Frontal cortex (tissue), 4 donors: ENCODE results near the gene RBM19. TPM values are rescaled to one million over a fixed set of nuclear protein-coding genes. Genes with fewer than 3 reads are reported as not detected.

Experiments
- DNase-seq, 2 donors: peaks; one replicate each; pipeline ENCODE4 v3.0.0; 2012; ENCODE audit warnings: low spot score in 2 of 2
- FAIRE-seq: peaks from 2 replicates; lab custom pipeline; 2012; peaks lifted over from hg19 to GRCh38; lab: Jason Lieb, UNC
- total RNA-seq: library from RNA; depleted of rRNA; stranded (reverse); fragments of >200 nt; gene quantifications from one replicate; pipeline ENCODE4 v1.2.3, GENCODE V29; 2014
- donor health status: control.
- donor health status: control.
- donor health status: control.

RBM19 gene
- total RNA-seq, 1 donor from 2014 or later = 14.7 TPM

GRCh38 chr12:113934946-113935345 lies 31.2 kb downstream of the RBM19 start:
- DNase-seq (no peak), FAIRE-seq (no peak)

DNA sequence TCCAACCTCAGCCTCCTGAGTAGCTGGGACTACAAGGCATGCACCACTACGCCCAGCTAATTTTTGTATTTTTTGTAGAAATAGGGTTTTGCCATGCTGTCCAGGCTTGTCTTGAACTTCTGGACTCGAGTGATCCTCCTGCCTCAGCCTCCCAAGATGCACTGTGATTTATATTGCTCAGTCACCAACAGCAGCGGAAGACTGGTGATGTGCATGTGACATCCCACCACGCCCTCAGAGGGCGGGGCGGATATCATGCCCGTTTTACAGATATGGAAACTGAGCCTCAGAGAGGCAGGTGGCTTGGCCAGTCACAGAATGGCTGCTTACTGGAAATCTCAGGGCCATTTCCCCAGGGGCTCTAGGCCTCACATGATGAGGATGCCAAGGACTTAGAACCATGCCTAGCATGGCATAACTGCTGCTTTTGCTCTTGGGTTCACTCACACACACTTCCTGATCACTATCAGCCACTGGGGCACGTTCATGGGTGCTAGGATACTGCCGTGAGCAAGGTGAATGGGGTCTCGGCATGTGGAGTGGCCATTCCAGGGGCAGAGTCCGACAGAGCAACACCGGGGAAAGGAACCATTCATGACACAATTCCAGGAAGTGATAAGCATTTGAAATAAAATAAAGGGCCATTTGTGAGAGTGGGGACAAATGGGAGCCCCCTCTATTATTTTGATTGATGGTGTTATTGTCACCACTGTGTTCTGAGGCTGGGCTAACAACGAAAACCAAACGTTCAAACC lies 31.9 kb downstream of the RBM19 start:
- FAIRE-seq = no peak
- DNase-seq = no peak

- FAIRE-seq = no peak
- DNase-seq = peak; percentile 20 to 59
These were observed 32.8 kb downstream of the RBM19 start for GRCh38 chr12:113933201-113933786.

GRCh38 chr12:113932381-113933196 lies 33.5 kb downstream of the RBM19 start:
- FAIRE-seq = no peak

DNA sequence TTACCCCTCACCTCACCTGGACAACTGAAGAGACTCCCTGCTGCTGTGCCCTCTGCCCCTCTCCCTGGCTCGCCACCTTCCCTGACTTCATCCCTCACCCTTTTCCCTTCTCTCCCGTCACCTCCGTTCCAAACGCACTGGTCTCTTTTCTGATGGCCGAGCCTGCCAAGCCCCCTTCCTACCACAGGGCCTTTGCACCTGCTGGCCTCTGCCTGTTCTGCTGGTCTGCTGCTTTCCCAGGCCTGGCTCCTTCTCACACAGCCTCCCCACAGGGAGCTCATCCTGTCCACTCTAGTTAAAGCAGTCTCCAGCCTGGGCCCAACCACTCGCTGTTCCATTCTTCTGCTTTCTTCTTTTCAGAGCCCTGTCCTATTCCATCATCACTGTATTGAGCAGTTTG lies 34.6 kb downstream of the RBM19 start:
- FAIRE-seq (no peak), DNase-seq (no peak)

More at GRCh38 chr12:113932381-113933196, 33.5 kb downstream of the RBM19 start:
- peak; percentile 40 to 49 for DNase-seq

- no peak for FAIRE-seq
- DNase-seq = no peak
These were observed 35.9 kb downstream of the RBM19 start for GRCh38 chr12:113930249-113930648.

DNA sequence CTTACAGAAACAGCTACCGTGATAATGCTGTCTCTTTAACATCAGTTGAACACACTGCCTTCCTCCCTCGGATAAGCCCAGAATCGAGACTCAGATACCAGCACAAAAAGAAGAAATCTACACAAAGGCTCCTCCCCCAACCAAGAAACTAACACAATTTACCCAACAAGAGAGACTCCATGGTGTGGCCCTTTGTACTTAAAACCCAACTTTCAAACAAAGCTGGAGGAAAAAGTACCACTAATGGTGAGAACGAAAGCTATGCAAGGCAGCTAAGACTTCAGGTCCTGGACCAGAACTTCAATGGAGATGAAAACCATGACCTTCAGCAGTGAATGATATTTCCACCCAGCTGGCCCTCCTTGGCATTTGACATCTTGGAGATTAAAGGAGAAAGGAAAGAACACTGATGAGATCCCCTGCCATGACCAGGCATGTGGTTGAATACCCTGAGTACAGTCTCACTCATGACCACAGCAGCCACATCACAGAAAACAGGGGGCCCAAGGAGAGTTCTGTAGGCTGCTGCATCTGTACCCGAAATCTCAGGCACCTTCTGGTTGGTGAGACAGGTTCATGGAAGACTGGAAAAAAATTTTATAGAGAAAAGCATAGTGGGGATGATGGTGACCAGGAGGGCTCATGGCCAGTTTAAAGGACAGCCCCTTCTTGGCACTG lies 36.7 kb downstream of the RBM19 start:
- FAIRE-seq (no peak), DNase-seq (no peak)

GRCh38 chr12:113926788-113927187 lies 39.3 kb downstream of the RBM19 start:
- FAIRE-seq (no peak), DNase-seq (no peak)

DNA sequence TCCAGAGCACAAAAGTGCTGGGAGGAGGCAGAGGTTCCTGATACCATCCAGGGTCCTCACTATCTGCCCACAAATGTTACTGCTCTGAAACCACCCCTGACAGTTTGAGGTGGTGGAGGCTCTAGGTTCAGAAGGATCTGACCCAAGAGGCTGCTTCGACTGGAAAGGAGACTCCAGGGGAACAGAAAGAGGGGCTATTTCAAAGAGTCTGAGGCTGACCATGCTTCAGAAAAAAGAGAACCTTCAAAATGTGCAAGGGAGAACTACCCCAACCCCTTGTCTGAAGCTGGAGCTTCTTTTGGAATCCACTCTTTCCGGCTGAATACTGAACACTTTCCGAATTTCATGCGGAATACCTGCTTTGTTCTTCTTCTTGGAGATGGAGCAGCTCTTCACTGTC lies 41.8 kb downstream of the RBM19 start:
- DNase-seq (no peak), FAIRE-seq (no peak)

GRCh38 chr12:113923251-113923650 lies 42.9 kb downstream of the RBM19 start:
- FAIRE-seq (no peak), DNase-seq (no peak)

- no peak for DNase-seq
These were observed 44.7 kb downstream of the RBM19 start for GRCh38 chr12:113921430-113921829.

GRCh38 chr12:113919791-113920190 lies 46.3 kb downstream of the RBM19 start:
- DNase-seq = no peak
- FAIRE-seq = no peak

More at GRCh38 chr12:113921430-113921829, 44.7 kb downstream of the RBM19 start:
- FAIRE-seq = no peak

DNA sequence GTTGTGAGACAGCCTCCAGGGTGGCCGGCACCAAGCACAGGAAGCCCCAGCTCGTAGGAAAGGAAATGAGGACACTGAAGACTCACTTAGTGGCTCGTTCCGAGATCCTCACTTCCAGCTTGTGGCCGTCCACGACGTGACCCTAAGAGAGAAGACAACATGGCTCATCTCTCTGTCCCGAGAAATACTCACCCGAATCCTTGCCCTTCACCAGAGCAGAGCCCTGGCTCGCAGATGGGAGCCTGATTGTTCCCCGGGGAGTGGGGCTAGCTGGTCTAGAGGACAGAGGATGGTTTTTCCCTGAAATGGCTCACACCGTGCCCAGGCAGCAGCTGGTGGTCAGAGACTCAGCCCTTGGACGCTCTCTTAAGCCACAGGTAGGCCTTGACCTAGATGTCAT lies 47.8 kb downstream of the RBM19 start:
- FAIRE-seq = no peak

GRCh38 chr12:113917393-113917792 lies 48.7 kb downstream of the RBM19 start:
- FAIRE-seq = no peak
- DNase-seq = no peak

More for the DNA sequence above, 47.8 kb downstream of the RBM19 start:
- DNase-seq = no peak

GRCh38 chr12:113914806-113915205 lies 51.3 kb downstream of the RBM19 start:
- DNase-seq (no peak), FAIRE-seq (no peak)

- DNase-seq (no peak), FAIRE-seq (no peak)
These were observed 51.9 kb downstream of the RBM19 start for GRCh38 chr12:113914176-113914575.

DNA sequence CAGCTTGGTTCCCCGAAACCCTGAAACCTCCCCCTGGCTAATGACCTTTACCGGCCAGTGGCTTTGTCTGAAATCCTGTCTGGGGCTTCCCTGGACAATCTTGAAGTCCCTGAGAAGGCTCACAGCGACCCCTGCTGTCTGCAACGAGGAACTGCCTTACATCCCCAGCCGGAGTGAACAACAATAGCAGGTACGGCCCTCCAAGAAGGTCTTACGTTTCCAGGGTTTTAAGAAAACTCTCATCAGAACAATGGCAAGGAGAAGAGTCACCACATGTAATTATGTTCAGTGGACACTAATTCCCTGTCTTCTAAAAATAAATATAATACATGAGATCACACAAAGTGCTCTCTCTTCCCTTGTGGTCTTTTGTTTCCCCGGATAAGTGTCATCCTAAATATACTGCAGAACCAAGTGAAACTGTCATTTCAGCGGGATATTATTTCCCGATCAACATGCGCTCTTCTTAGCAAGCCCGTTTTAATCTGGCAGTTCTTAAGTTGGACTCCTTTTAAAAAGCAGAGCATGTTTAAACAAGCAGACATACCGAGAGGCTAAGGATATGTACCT lies 53.3 kb downstream of the RBM19 start:
- peak; percentile 37 to 71 for DNase-seq
- no peak for FAIRE-seq

DNA sequence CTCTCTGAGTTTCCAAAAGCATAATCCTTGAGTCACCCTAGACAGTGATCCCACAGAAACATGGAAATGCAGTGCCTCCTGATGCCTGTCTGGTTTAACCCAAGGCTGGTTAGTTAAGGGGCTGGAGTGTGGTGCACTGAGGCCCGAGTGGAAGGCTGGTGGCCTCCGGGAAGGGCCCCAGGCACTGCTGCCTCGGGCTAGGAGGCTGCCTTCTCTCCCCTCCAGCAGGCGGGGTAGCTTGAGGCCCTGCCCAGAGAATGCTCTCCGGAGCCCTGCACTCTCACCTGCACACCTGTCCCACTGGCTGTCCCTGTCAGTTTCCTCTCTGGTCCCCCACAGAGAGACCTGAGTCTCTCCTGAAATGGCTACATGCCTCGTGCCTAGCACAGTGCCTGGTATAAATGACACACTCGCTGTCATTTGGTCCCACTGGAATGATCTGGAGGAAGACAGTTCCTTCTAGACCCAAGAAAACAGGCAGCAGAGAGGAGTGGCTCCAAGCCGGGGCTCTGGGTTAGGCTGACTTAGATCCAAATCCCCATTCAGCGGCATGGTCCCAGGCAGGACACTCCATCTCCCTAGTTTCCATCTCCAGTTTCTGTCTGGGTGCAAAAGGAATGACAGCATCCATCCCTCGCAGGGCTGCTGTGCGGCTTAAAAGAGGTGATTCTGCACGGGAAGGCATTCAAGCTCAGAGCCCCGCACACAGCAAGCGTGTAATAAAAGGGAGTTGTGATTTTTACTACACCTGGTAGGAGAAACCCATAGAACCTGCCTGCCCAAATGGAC lies 54.0 kb downstream of the RBM19 start:
- FAIRE-seq (no peak), DNase-seq (no peak)

- FAIRE-seq (no peak), DNase-seq (no peak)
These were observed 55.3 kb downstream of the RBM19 start for GRCh38 chr12:113910751-113911272.
